MCF 10A (cell line): ENCODE results near the gene QSOX2. TPM values are rescaled to one million over a fixed set of nuclear protein-coding genes. Genes with fewer than 3 reads are reported as not detected.

Source experiments
- BruUV-seq: library from RNA; stranded (reverse); fragments of 400-500 nt; replicated peaks from 2 replicates; lab custom pipeline; 2021; lab: Mats Ljungman, UMichigan
- CTCF ChIA-PET: fragments of 300-600 bp; sonication (Branson Sonifier 250); formaldehyde crosslinking; extraction: SDS; loops from one replicate; lab custom pipeline; 2021; ENCODE audit warnings: antibody characterized with exemption, inconsistent platforms; lab: Yijun Ruan, JAX
- POLR2A ChIA-PET: fragments of 300-600, 350-650 bp; sonication (Branson Sonifier 250); formaldehyde crosslinking; extraction: SDS; loops from one replicate; lab custom pipeline; 2020; ENCODE audit warnings: antibody characterized with exemption, inconsistent platforms; lab: Yijun Ruan, JAX
- DNase-seq: peaks from one replicate; pipeline ENCODE4 v3.0.0-alpha.2; 2018; ENCODE audit not compliant: unreplicated experiment
- H3K27ac Mint-ChIP-seq: one replicate; pipeline ENCODE4 v1.8.0; 2022; ENCODE audit warnings: mild to moderate bottlenecking, low read depth, mixed read lengths; ENCODE audit not compliant: unreplicated experiment
- H3K27me3 Mint-ChIP-seq: one replicate; pipeline ENCODE4 v1.8.0; 2022; ENCODE audit warnings: mixed read lengths; ENCODE audit not compliant: insufficient read depth, unreplicated experiment
- H3K36me3 Mint-ChIP-seq: one replicate; pipeline ENCODE4 v1.8.0; 2022; ENCODE audit warnings: mild to moderate bottlenecking, moderate library complexity, mixed read lengths; ENCODE audit not compliant: insufficient read depth, unreplicated experiment
- H3K4me1 Mint-ChIP-seq: one replicate; pipeline ENCODE4 v1.8.0; 2022; ENCODE audit warnings: mixed read lengths; ENCODE audit not compliant: insufficient read depth, unreplicated experiment
- H3K4me3 Mint-ChIP-seq: one replicate; pipeline ENCODE4 v1.8.0; 2022; ENCODE audit warnings: mild to moderate bottlenecking, moderate library complexity, mixed read lengths; ENCODE audit not compliant: unreplicated experiment
- H3K9me3 Mint-ChIP-seq: one replicate; pipeline ENCODE4 v1.8.0; 2022; ENCODE audit warnings: mixed read lengths; ENCODE audit not compliant: unreplicated experiment
- CTCF ChIP-seq: fragments of 200-600 bp; IDR thresholded peaks from one replicate; pipeline ENCODE4 v1.8.0; 2022; ENCODE audit warnings: antibody characterized with exemption, mild to moderate bottlenecking; ENCODE audit not compliant: unreplicated experiment
- intact Hi-C: fragments of 100-400 bp; cut with micrococcal nuclease; formaldehyde crosslinking; loops from 2 replicates; pipeline ENCODE4 v1.14.1; 2022
- total RNA-seq: library from RNA; stranded (reverse); gene quantifications from 2 replicates; pipeline ENCODE4 v1.2.3, GENCODE V29; 2022

The QSOX2 gene
- total RNA-seq, 1 experiment from 2014 or later = 27.7 TPM

DNA sequence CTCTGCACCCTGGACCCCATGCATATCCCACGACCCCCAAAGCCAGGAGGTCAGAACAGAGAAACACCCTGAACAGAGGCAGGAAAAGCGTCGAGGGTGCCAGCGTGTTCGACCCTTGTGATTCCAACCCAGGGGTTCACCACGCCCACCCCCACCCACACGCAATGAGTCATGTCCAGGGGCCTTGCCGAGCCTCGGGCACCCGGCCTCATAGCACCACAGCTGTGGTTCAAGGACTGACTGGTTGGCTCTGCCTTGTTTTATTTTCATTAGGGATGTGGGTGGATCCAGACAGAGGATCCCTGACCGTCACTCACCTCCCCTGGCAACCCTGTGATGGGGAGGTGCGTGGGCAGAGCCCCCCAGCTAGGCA lies 9.5 kb upstream of the QSOX2 start:
- no peak overlapping the region for H3K4me3 Mint-ChIP-seq
- no peaks in the 10 kb centered on the region for H3K27me3 Mint-ChIP-seq
- H3K4me1 Mint-ChIP-seq = peaks cover 7% of the 10 kb centered on the region
- no peaks in the 10 kb centered on the region for H3K36me3 Mint-ChIP-seq
- TF ChIP-seq CTCF = no peak
- peak; percentile 55 for DNase-seq
- no peak overlapping the region for H3K27ac Mint-ChIP-seq
- ChIA-PET POLR2A (no interaction called here), CTCF (interaction anchor here (0.7 kb wide), 2 partner anchors 28 to 86 kb away, joined by 3 read pairs; no protein-coding TSS in a partner anchor)
- BruUV-seq = no TSS peak
- no peaks in the 10 kb centered on the region for H3K9me3 Mint-ChIP-seq
- intact Hi-C loops = no loop called here

DNA sequence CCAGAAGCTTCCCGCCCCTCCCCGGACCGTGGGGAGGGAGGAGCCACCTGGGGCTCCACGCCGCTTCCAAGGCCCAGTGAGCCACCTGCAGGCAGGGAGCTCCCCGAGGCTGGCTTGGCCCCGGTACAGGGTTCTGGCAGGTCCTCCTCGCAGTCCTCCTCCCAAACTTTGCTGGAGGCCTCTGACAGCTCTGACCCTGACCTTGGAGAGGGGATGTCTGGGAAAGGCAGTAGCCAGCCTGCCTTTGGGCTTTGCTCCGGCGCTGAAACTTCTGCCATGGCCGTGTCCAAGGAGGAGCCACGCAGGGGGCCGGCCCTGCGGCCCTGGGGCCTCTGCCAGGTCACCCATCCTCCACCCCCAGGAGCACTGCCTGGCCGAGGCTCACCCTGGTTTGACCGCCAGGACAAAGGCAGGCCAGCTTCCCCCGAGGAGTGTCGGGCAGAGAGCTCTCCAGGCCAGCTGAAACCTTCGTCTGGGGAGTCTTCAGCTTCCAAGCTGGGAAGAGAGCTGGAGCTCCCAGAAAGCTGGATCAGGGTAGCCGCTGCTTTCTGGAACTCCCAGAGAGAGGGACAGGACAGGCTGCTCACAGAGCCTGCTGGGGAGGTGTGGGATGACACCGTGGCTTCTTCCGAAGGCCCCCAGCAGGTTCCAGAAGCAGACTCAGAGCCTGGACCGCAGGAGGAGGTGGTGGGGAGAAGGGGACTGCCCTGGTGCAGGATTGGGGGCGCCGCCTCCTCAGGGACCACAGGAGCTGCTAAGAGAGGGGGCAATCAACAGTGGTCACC lies 9.0 kb upstream of the QSOX2 start:
- Mint-ChIP-seq H3K9me3 (no peaks in the 10 kb centered on the region), H3K36me3 (no peaks in the 10 kb centered on the region), H3K27me3 (no peaks in the 10 kb centered on the region), H3K4me1 (peaks cover 7% of the 10 kb centered on the region), H3K27ac (no peak overlapping the region), H3K4me3 (no peak overlapping the region)
- intact Hi-C loops = no loop called here
- POLR2A ChIA-PET = no interaction called here
- no peak for TF ChIP-seq CTCF
- CTCF ChIA-PET = interaction anchor here (0.7 kb wide), 2 partner anchors 29 to 87 kb away, joined by 3 read pairs; no protein-coding TSS in a partner anchor
- no TSS peak for BruUV-seq
- DNase-seq = peak; percentile 13

- Mint-ChIP-seq H3K9me3 (no peaks in the 10 kb centered on the region), H3K27me3 (no peaks in the 10 kb centered on the region), H3K4me3 (no peak overlapping the region), H3K4me1 (peaks cover 7% of the 10 kb centered on the region), H3K27ac (no peak overlapping the region), H3K36me3 (no peaks in the 10 kb centered on the region)
- ChIA-PET POLR2A (no interaction called here), CTCF (interaction anchor here (0.7 to 1.3 kb wide), 2 partner anchors 31 to 35 kb away, joined by 3 to 5 read pairs; no protein-coding TSS in a partner anchor)
- no TSS peak for BruUV-seq
- intact Hi-C loops = no loop called here
- DNase-seq = no peak
- no peak for TF ChIP-seq CTCF
These were observed 7.9 kb upstream of the QSOX2 start for GRCh38 chr9:136253246-136254130.

DNA sequence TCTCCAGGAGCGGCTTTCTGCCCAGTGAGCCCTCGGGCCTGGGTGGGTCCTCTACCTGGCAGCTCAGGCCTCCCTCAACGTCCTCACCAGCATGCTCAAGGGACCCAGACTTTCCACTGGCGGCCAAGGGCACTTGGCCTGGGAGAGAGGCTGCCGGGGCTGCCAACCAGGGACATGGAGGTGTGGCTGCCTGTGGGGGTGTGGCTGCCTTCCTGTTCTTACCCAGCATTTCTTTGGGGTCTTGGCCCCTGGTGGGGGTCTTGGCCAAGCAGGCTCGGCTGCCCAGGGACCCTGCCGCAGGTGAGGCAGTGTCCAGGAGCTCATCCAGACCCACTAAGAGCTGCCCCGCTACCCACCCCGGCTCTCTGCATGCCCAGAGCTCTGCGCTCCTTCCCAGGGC lies 7.2 kb upstream of the QSOX2 start:
- TF ChIP-seq CTCF = no peak
- CTCF ChIA-PET = interaction anchor here (0.7 to 1.3 kb wide), 2 partner anchors 31 to 35 kb away, joined by 3 to 5 read pairs; no protein-coding TSS in a partner anchor
- intact Hi-C loops = no loop called here
- POLR2A ChIA-PET = no interaction called here
- H3K4me3 Mint-ChIP-seq = no peak overlapping the region
- DNase-seq = no peak
- no peaks in the 10 kb centered on the region for H3K36me3 Mint-ChIP-seq
- no peak overlapping the region for H3K27ac Mint-ChIP-seq
- BruUV-seq = no TSS peak
- H3K9me3 Mint-ChIP-seq = no peaks in the 10 kb centered on the region
- peaks cover 7% of the 10 kb centered on the region for H3K4me1 Mint-ChIP-seq
- H3K27me3 Mint-ChIP-seq = no peaks in the 10 kb centered on the region
